DND-41 (cell line): ENCODE measurements around the gene ZNF521.

Experiments used
- ATAC-seq: fragments of 200-7000 bp; cut with Tn5 transposase; 3 replicates; pipeline ENCODE4 v1.9.1; 2021; ENCODE audit warnings: low read depth; ENCODE audit not compliant: insufficient read depth
- DNase-seq: peaks from one replicate; pipeline ENCODE4 v3.0.0-alpha.2; 2020
- H2AFZ ChIP-seq: 2 replicates; pipeline ENCODE4 v1.6.0; 2012; ENCODE audit warnings: low read depth, low read length
- H3K27ac ChIP-seq: 2 replicates; pipeline ENCODE4 v1.5.1; 2012; ENCODE audit warnings: low read length, inconsistent platforms
- H3K27me3 ChIP-seq: fragments of 200-600 bp; sonication (generic); 2 replicates; pipeline ENCODE4 v1.6.0; 2012; ENCODE audit warnings: low read length, mild to moderate bottlenecking, inconsistent platforms; ENCODE audit not compliant: insufficient read depth, poor library complexity
- H3K36me3 ChIP-seq: 2 replicates; pipeline ENCODE4 v1.5.1; 2012; ENCODE audit warnings: low read length, inconsistent platforms; ENCODE audit not compliant: insufficient read depth
- H3K4me1 ChIP-seq: 2 replicates; pipeline ENCODE4 v1.5.1; 2012; ENCODE audit warnings: mild to moderate bottlenecking, low read length; ENCODE audit not compliant: insufficient read depth
- H3K4me2 ChIP-seq: 2 replicates; pipeline ENCODE4 v1.6.0; 2012; ENCODE audit warnings: mild to moderate bottlenecking, moderate library complexity, low read length, inconsistent platforms; ENCODE audit not compliant: insufficient read depth
- H3K4me3 ChIP-seq, 2 experiments: fragments of 200-600 bp in 1 of 2; shearing (Covaris generic) in 1 of 2; 2 replicates each; pipeline ENCODE4 v1.5.1; 2012 to 2016; ENCODE audit warnings: inconsistent platforms in 2 of 2, low read length in 2 of 2, mild to moderate bottlenecking in 2 of 2, low read depth in 1 of 2, moderate library complexity in 1 of 2
- H3K79me2 ChIP-seq: 2 replicates; pipeline ENCODE4 v1.6.0; 2012; ENCODE audit warnings: low read length, inconsistent platforms; ENCODE audit not compliant: insufficient read depth
- H3K9ac ChIP-seq: 2 replicates; pipeline ENCODE4 v1.6.0; 2012; ENCODE audit warnings: low read depth, mild to moderate bottlenecking, inconsistent platforms, low read length, moderate library complexity
- H3K9me3 ChIP-seq: 2 replicates; pipeline ENCODE4 v1.5.1; 2012; ENCODE audit warnings: low read length, moderate library complexity, mild to moderate bottlenecking, inconsistent platforms; ENCODE audit not compliant: insufficient read depth, severe bottlenecking
- H4K20me1 ChIP-seq: 2 replicates; pipeline ENCODE4 v1.6.0; 2012; ENCODE audit warnings: low read length; ENCODE audit not compliant: insufficient read depth
- EZH2 ChIP-seq: IDR thresholded peaks from 3 replicates; pipeline ENCODE4 v1.6.1; 2012; ENCODE audit warnings: borderline replicate concordance, low read depth, mild to moderate bottlenecking, moderate library complexity, low read length, inconsistent platforms; ENCODE audit not compliant: severe bottlenecking
- TF ChIP-seq, protein P1 (sequence below): IDR thresholded peaks from 2 replicates; pipeline ENCODE4 v1.5.1; 2012; ENCODE audit warnings: borderline replicate concordance, low read length, moderate library complexity, mild to moderate bottlenecking; ENCODE audit not compliant: poor library complexity, severe bottlenecking; ENCODE audit errors: extremely low read depth

Gene ZNF521

GRCh38 chr18:25236736-25237135 is 115.2 kb downstream of the ZNF521 start:
- ATAC-seq = no peak
- no peaks in the 10 kb centered on the region for H3K9me3 ChIP-seq
- peaks cover 8% of the 10 kb centered on the region; the same call in 1 of the 2 replicates for H3K4me1 ChIP-seq

DNA sequence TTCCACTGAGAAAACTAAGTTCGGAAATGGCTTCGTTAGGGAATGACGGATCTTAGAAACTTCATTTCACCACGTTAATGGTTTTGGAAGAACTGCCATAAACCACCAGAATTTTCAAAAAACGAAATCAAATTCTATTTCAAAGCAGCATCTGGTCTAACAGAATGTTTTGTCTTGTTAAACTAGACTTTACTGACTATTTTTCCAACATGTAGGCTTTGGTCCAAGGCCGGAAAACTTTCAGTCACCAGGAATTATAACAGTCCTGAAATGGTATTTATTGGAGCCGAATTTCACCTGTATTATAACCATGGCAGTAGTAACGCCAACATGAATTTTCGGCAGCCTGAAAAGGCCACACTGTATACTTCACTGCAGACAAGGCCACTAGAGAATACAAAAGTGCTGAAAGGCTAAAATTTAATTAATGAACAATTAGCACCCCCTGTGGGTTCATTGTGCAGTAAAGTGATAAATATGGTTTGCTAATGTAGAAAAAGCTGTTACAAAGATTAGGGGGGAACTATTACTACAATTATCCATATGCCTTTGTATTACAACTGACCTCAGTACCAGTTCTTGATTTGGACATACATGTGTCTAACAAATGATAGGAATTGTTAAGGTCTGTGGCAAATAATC is 116.4 kb downstream of the ZNF521 start:
- Histone ChIP-seq H2AFZ (no peak overlapping the region), H3K27ac (no peak overlapping the region), H3K36me3 (no peaks in the 10 kb centered on the region), H3K27me3 (peaks cover 20% of the 10 kb centered on the region), H3K4me2 (no peak overlapping the region), H3K4me3 (no peak overlapping the region), H4K20me1 (no peaks in the 10 kb centered on the region; the same call in 1 of the 2 replicates), H3K4me1 (peaks cover 8% of the 10 kb centered on the region; the same call in 1 of the 2 replicates), H3K9ac (no peak overlapping the region), H3K79me2 (no peaks in the 10 kb centered on the region), H3K9me3 (no peaks in the 10 kb centered on the region)
- TF ChIP-seq, protein P1, sequence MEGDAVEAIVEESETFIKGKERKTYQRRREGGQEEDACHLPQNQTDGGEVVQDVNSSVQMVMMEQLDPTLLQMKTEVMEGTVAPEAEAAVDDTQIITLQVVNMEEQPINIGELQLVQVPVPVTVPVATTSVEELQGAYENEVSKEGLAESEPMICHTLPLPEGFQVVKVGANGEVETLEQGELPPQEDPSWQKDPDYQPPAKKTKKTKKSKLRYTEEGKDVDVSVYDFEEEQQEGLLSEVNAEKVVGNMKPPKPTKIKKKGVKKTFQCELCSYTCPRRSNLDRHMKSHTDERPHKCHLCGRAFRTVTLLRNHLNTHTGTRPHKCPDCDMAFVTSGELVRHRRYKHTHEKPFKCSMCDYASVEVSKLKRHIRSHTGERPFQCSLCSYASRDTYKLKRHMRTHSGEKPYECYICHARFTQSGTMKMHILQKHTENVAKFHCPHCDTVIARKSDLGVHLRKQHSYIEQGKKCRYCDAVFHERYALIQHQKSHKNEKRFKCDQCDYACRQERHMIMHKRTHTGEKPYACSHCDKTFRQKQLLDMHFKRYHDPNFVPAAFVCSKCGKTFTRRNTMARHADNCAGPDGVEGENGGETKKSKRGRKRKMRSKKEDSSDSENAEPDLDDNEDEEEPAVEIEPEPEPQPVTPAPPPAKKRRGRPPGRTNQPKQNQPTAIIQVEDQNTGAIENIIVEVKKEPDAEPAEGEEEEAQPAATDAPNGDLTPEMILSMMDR = no peak
- no peak for TF ChIP-seq EZH2
- no peak for DNase-seq
- no peak for ATAC-seq

More at GRCh38 chr18:25236736-25237135, 115.2 kb downstream of the ZNF521 start:
- no peak for TF ChIP-seq EZH2
- TF ChIP-seq, protein P1 = no peak
- Histone ChIP-seq H3K9ac (no peak overlapping the region), H3K27ac (no peak overlapping the region), H3K79me2 (no peaks in the 10 kb centered on the region), H4K20me1 (no peaks in the 10 kb centered on the region; the same call in 1 of the 2 replicates), H3K36me3 (no peaks in the 10 kb centered on the region), H3K4me2 (no peak overlapping the region), H2AFZ (no peak overlapping the region), H3K4me3 (no peak overlapping the region), H3K27me3 (peaks cover 16% of the 10 kb centered on the region)
- DNase-seq = no peak

GRCh38 chr18:25234740-25235345 is 117.1 kb downstream of the ZNF521 start:
- H3K4me1 ChIP-seq = peaks cover 6% of the 10 kb centered on the region; the same call in 1 of the 2 replicates
- ATAC-seq (no peak), DNase-seq (no peak)
- H3K27me3 ChIP-seq = peaks cover 20% of the 10 kb centered on the region
- H3K9ac ChIP-seq = no peak overlapping the region
- H3K27ac ChIP-seq = no peak overlapping the region
- H4K20me1 ChIP-seq = no peaks in the 10 kb centered on the region; the same call in 1 of the 2 replicates
- TF ChIP-seq, protein P1 = no peak
- TF ChIP-seq EZH2 = no peak
- H3K4me2 ChIP-seq = no peak overlapping the region
- no peaks in the 10 kb centered on the region for H3K79me2 ChIP-seq
- H3K9me3 ChIP-seq = no peaks in the 10 kb centered on the region
- H2AFZ ChIP-seq = no peak overlapping the region
- no peak overlapping the region for H3K4me3 ChIP-seq
- H3K36me3 ChIP-seq = no peaks in the 10 kb centered on the region
